Measurements from ENCODE around the gene MED25.

Gene MED25

GRCh38 chr19:49844138-49845095, 26.3 kb downstream of the MED25 start:
- no peak for DNase-seq (ENCODE audit: low read depth in 2 of 2)

DNA sequence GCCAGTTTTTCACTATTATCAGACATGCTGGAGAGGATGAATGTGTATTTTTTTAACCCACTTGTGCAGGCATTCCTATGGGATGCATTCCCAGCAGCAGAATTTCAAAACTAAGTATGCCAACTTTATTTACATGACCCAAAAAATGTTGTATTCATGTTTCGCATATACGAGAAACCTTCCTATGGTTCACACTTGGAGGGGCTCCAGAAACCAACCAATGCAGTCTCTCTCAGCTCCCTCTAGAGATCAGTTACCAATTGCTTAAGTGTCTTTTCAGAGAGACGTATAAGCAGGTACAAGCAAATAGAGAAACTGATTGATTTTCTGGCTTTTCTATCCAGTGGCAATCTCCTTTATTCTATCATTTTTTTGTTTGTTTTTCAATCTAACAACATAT, 27.3 kb downstream of the MED25 start:
- no peak for DNase-seq (ENCODE audit: low read depth in 2 of 2)

DNA sequence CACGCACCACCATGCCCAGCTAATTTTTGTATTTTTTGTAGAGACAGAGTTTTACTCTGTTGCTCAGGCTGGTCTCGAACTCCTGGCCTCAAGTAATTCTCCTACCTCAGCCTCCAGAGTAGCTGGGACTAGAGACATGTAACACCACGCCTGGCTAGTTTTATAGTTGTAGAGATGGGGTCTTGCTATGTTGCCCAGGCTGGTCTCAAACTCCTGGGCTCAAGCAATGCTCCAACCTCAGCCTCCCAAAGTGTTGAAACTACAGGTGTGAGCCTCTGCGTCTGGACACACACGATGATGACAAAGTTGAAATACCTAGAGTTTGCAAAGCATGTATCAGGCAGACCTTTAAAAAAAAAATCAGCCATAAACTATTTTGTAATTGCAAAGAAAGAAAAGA, 28.3 kb downstream of the MED25 start:
- DNase-seq (ENCODE audit: low read depth in 2 of 2): no peak

GRCh38 chr19:49847731-49848696, 29.9 kb downstream of the MED25 start:
- no peak for DNase-seq (ENCODE audit: low read depth in 2 of 2)

- DNase-seq (ENCODE audit: low read depth in 2 of 2): no peak
Measured at GRCh38 chr19:49848938-49849337, 30.8 kb downstream of the MED25 start.

- no peak for DNase-seq (ENCODE audit: low read depth in 2 of 2)
Measured at GRCh38 chr19:49849433-49850220, 31.5 kb downstream of the MED25 start.

DNA sequence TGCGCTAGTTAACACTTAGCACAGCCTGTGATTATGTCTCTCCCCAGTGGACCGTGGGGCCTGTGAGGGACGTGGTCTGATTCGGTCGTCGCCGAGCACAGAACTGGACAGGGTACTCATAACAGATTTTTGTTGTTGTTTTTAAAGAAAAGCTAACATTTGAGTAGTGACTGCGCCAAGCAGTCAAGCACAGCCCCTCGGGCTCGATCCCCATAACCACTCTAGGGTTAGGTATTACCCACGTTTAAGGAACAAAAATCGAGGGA, 32.1 kb downstream of the MED25 start:
- DNase-seq (ENCODE audit: low read depth in 2 of 2): no peak

DNA sequence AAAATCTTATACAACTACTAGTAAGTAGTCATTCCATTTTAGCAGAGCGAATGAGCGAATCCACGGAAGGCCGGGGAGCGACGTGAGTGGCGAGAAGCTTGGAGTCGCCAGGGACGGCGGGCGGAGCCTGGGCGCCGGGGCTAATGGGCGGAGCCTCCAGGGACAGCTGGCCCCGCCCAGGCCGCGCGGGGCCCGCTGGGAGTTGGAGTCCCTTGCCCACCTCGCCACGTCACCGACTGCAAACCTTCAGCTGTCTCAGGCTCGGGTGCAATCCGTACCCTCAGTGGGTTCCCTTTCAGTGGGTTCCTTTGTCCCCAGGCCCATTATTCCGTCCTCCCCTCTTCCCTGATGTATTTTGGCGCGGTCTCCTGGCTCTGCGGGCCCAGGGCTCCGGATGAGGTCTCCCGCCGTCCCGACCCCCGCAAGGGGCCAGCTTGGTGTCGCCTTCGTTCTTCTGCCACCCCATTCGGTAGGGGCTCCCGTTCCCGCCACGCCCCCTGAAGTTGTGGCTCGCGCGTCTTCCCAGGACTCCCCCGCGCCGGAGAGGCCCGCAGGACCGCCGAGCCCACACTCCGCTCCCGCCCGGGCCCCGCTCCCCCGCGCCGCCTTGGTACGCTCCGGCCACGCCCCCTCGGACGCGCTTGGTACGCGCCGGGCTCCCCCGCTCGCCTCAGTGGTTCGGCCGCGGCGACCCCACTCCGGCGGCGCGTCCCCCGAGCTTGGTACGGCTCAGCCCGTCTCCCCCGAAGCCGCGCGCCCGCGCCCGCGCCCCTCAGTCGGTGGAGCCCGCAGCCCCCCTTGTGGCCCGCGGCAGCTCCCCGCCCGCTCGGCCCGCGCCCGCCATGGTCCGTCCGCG, 32.6 kb downstream of the MED25 start, which contains the start of gene PTOV1:
PTOV1 (plus strand) TSS at position 673 of the 856 bp plus-strand sequence.
- peak; percentile 73 to 76 for DNase-seq (ENCODE audit: low read depth in 2 of 2)

- DNase-seq (ENCODE audit: low read depth in 2 of 2): peak in 1 of 2 donors; percentile 7
Measured at GRCh38 chr19:49851456-49852259, 33.6 kb downstream of the MED25 start.

DNA sequence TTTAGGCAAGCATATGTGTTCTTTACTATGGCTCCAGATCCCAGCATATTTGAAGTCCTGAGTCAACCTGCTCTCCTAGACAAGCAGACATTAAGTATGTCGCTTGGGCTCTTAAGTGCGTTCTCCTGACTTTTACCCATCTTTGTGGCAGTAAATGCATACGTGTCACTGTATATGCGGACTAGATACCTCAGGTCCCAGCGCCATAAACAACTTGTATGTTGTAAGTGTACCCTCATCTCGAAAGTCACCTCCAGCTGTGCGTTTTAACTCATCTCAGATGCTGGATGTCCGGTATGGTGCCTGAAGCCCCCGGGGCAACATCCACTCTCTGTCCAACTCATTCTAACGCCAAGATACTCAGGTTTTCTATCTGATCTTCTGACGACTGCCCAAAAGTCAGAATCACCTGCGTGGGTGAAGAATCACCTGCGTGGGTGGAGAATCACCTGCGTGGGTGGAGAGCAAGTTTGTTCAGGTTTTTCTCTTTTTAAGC, 34.6 kb downstream of the MED25 start:
- DNase-seq (ENCODE audit: low read depth in 2 of 2): no peak

GRCh38 chr19:49853852-49854377, 35.8 kb downstream of the MED25 start:
- no peak for DNase-seq (ENCODE audit: low read depth in 2 of 2)

DNA sequence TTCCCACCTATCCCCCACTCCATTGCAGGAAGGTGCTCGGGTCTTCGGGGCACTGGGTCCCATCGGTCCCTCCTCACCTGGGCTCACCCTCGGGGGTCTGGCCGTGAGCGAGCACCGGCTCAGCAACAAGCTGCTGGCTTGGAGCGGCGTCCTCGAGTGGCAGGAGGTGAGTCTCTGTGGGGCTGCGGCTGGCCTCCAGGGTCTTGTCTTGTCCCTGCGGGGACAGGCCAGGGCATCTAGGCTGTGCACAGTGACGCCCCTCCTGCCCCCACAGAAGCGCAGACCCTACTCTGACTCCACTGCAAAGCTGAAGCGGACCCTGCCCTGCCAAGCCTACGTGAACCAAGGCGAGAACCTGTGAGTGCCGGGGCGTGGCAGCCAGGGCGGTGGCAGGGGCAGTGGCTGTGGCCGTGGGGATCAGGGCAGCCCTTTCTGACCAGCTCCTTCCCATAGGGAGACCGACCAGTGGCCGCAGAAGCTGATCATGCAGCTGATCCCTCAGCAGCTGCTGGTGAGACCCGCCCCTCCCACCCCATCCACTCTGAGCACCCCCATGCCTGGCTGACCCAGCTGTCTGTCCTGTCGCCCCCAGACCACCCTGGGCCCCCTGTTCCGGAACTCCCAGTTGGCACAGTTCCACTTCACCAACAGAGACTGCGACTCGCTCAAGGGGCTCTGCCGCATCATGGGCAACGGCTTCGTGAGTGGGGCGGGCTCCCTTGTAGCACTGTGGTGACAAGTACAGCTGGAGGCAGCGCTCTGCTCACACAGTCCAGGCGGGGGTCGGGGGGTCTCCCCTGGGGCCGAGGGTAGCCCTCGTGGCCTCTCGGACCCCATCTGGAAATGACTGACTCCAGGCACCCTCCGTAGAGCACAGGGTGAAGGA, 36.5 kb downstream of the MED25 start:
- DNase-seq (ENCODE audit: low read depth in 2 of 2): no peak

- no peak for DNase-seq (ENCODE audit: low read depth in 2 of 2)
Measured at GRCh38 chr19:49855277-49855675, 37.2 kb downstream of the MED25 start.

DNA sequence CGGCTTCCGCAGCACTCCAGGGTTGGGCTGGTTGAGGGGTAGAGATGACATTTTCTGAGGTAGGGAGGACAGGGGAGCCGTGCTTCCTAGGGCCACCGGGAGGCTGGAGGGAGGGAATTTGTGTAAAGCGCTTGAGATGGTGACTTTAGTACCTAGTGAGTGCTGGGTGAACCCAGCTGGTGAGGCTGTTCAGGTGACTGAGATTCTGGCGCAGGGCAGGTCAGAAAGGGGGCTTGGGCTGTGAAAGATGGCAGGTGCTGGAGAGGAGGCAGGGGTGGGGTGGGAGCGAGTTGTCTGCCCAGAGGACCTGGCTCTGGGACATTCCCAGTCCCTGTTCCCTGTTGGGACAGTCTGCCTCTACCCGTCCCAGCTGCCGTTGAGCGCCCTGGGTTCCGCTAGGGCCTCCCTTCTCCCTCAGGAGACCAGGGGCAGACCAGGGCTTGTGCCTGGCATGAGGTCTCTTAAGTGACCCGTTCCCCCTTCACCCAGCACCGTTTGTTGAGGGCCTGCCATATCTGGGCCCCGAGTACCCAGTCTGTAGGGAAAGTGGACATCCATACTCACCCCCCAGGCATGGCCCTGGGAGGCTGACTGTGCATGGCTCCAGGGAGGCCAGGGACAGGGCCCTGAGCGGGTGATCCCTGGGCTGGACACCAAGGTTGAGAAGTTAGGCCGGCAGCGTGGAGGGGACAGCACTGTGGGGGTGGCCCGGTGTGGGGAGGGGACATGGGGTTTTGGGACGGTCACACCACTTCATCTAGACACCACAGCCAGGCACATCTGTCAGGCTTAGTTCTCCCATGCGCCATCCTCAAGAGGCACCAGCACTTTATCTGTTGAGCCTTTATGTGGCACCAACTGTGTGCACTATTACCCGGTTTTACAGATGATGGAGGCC, 37.8 kb downstream of the MED25 start:
- DNase-seq (ENCODE audit: low read depth in 2 of 2): no peak

DNA sequence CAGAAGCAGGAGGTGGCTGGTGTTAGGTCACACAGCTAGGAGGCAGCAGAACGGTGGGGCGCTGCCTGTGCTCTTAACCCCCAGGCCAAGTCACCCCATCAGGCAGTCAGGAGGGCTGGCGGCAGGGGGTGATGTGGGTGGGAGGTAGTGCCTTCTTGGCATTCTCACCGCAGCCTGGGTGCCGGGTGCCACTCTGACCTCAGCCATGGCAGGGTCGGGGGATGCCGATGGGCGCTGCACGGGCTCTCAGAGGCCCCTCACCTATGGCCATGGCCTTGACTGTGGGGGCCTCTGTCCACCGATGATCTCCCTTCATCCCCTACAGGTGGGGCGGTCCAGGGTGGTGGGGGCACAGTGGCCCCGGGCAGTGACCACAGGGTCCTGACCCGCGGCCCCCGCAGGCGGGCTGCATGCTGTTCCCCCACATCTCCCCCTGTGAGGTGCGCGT, 38.5 kb downstream of the MED25 start:
- DNase-seq (ENCODE audit: low read depth in 2 of 2): no peak

- no peak for DNase-seq (ENCODE audit: low read depth in 2 of 2)
Measured at GRCh38 chr19:49857061-49857837, 39.2 kb downstream of the MED25 start.

- no peak for DNase-seq (ENCODE audit: low read depth in 2 of 2)
Measured at GRCh38 chr19:49857838-49858087, 39.7 kb downstream of the MED25 start.

Data from stimulated activated CD8-positive, alpha-beta memory T cell treated with anti-CD3 and anti-CD28 coated beads, Interleukin-7, amount 100 ng/mL, for 1 hour (primary cell).